Right lobe of liver (tissue), 6 donors: ENCODE results near the gene UTP4. TPM values are rescaled to one million over a fixed set of nuclear protein-coding genes. Genes with fewer than 3 reads are reported as not detected.
A peak's percentile ranks its signal among the peaks of the same experiment; 100 is the strongest.

Source experiments
- ATAC-seq, 4 donors: fragments of 200-7000 bp; cut with Tn5 transposase; one replicate each; pipeline ENCODE4 v1.9.1; 2020; ENCODE audit warnings: mild to moderate bottlenecking in 4 of 4, moderate library complexity in 4 of 4
- DNase-seq, 3 donors: peaks; one replicate each; pipeline ENCODE4 v3.0.0-alpha.2; 2020
- H3K27ac ChIP-seq, 3 donors: fragments of 200-600 bp; one replicate each; pipeline ENCODE4 v1.8.0; 2022
- H3K27me3 ChIP-seq, 2 donors: fragments of 200-600 bp; one replicate each; pipeline ENCODE4 v1.8.0; 2022
- H3K36me3 ChIP-seq, 4 donors: fragments of 200-600 bp; sonication (generic) in 1 of 4; one replicate each; pipeline versions ENCODE4 v1.5.1 to v1.8.0; 2017 to 2022; ENCODE audit warnings: control low read depth in 1 of 4
- H3K4me1 ChIP-seq, 4 donors: fragments of 200-600 bp; sonication (generic) in 1 of 4; one replicate each; pipeline versions ENCODE4 v1.5.1 to v1.8.0; 2017 to 2022; ENCODE audit warnings: control low read depth in 1 of 4
- H3K4me3 ChIP-seq, 3 donors: fragments of 200-600 bp; one replicate each; pipeline ENCODE4 v1.8.0; 2022
- H3K9me3 ChIP-seq, 4 donors: fragments of 200-600 bp; sonication (generic) in 1 of 4; one replicate each; pipeline versions ENCODE4 v1.5.1 to v1.8.0; 2017 to 2022; ENCODE audit warnings: control low read depth in 1 of 4
- POLR2A ChIP-seq: fragments of 450-650 bp; IDR thresholded peaks from one replicate; pipeline ENCODE4 v1.6.1; 2017; ENCODE audit warnings: antibody characterized with exemption, mild to moderate bottlenecking
- WGBS: methylation state at CpG from one replicate; pipeline ENCODE4 v1.1.6; 2018; ENCODE audit warnings: low coverage, low lambda C conversion rate; ENCODE audit not compliant: insufficient coverage; ENCODE audit errors: missing lambda C conversion rate; 5-methylcytosine and 5-hydroxymethylcytosine counted together
- intact Hi-C, 2 donors: fragments of 100-400 bp; cut with DNase I; formaldehyde crosslinking; loops; one replicate each; pipeline versions ENCODE4 v1.11.2 to v1.14.1; 2022
- total RNA-seq, 6 experiments: library from RNA; depleted of rRNA in 2 of 6; stranded (reverse); fragments of >200 nt in 2 of 6; fragmentation: NEBNext Ultra II Directional in 3 of 6; extraction: Animal tissue kit (Norgen Biotek cat#: 25700) in 3 of 6; gene quantifications; one replicate each; pipeline versions ENCODE4 v1.1.0 to v1.2.4, GENCODE V29; 2016 to 2023
- TF ChIP-seq, protein P1 (sequence below), 4 donors: fragments of 200-600 bp in 3 of 4; fragments of 450-650 bp in 1 of 4; IDR thresholded peaks; one replicate each; pipeline versions ENCODE4 v1.5.1 to v1.8.0; 2016 to 2022; ENCODE audit warnings: antibody characterized with exemption in 4 of 4, mild to moderate bottlenecking in 2 of 4
- donor health status: DM: no; HTN: yes; CAD: no.
- donor health status: DM: no; HTN: no; CAD: no.
- donor health status: DM: no; HTN: no; CAD: no.
- donor health status: DM: no; HTN: yes; CAD: no.
- donor health status: DM: no; HTN: yes; CAD: no.

The UTP4 gene
- total RNA-seq, 6 experiments from 2014 or later: 13.9 to 22.2 (median 19.6) TPM

DNA sequence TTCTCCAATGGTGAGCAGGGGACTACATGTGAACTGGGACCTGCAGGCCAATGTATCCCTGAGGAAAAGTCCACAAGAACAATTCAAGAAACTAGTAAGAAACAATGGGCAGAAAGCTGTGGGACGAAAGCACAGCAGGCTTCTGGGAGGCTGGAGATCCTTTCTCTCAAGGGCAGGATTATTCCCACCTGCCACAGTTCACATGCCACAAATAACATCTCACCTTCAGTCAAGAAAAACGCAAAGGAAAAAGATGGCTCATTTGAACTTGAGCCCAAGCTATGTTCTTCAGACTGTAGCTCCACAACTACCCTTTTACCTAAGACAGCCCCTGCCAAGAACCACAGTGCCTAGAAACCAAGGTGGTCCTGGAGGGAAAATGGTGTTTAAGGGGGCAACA lies 14.0 kb upstream of the UTP4 start:
- H3K36me3 ChIP-seq: peaks cover 0 to 9% (median 5%) of the 10 kb centered on the region in 4 donors
- peaks cover 0 to 22% (median 12%) of the 10 kb centered on the region in 4 donors for H3K4me1 ChIP-seq
- 78% methylated on average over 1 of the region's 2 CpGs for WGBS
- peak overlapping the region in 2 of 3 donors; percentile 2 to 49 for H3K27ac ChIP-seq
- DNase-seq (no peak), ATAC-seq (no peak)
- TF ChIP-seq, protein P1, sequence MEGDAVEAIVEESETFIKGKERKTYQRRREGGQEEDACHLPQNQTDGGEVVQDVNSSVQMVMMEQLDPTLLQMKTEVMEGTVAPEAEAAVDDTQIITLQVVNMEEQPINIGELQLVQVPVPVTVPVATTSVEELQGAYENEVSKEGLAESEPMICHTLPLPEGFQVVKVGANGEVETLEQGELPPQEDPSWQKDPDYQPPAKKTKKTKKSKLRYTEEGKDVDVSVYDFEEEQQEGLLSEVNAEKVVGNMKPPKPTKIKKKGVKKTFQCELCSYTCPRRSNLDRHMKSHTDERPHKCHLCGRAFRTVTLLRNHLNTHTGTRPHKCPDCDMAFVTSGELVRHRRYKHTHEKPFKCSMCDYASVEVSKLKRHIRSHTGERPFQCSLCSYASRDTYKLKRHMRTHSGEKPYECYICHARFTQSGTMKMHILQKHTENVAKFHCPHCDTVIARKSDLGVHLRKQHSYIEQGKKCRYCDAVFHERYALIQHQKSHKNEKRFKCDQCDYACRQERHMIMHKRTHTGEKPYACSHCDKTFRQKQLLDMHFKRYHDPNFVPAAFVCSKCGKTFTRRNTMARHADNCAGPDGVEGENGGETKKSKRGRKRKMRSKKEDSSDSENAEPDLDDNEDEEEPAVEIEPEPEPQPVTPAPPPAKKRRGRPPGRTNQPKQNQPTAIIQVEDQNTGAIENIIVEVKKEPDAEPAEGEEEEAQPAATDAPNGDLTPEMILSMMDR (IDR thresholded peaks at IDR 0.05): no peak
- no peak for TF ChIP-seq POLR2A
- intact Hi-C loops: loop anchor here in 1 of 2 donors (10.0 kb wide), 1 partner anchor 274 kb away; the partner anchor contains the start of gene TANGO6
- no peaks in the 10 kb centered on the region for H3K27me3 ChIP-seq
- no peaks in the 10 kb centered on the region for H3K9me3 ChIP-seq
- no peak overlapping the region for H3K4me3 ChIP-seq

DNA sequence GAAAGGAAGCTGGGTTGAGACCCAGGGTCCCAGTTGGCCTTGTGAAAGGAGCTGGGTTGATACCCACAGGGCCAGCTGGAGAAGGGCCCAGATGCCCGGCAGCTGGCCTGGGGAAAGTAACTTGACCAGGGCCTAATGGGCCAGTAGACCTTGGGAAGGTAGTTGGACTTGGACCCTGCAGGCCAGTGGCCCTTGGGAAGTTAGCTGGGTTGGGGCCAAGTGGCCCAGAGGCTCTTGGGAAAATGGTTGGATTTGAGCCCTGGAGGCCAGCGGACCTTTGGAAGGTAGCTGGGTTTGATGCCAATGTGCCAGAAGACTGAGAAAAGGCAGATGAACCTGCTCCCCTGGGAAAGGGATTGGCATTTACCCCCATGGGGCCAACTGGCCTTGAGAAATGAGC lies 13.5 kb upstream of the UTP4 start:
- H3K36me3 ChIP-seq: peaks cover 0 to 9% (median 5%) of the 10 kb centered on the region in 4 donors
- WGBS: 0% methylated on average over 1 of the region's 2 CpGs

DNA sequence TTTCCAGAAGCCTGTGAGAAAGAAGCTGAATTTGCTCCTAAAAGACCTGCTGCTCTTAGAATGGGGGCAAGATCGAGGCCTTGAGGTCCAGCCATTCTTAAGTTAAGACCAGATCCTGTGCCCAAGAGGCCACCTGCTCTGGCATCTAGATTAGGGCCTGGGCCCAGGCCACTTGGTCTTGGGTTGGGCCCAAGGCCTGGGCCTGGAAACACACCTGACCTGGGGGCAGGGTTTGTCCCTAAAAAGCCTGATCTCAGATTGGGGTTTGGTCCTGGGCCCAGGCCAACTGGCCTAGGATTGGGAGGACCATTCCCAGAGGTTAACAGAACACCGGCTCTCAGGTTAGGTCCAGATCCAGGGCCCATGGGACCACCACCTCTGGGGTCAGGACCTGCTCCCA lies 12.9 kb upstream of the UTP4 start:
- Histone ChIP-seq H3K4me1 (peaks cover 0 to 30% (median 12%) of the 10 kb centered on the region in 4 donors), H3K27ac (peak overlapping the region in 2 of 3 donors; percentile 6 to 68), H3K36me3 (peaks cover 0 to 9% (median 5%) of the 10 kb centered on the region in 4 donors), H3K4me3 (no peak overlapping the region), H3K9me3 (no peaks in the 10 kb centered on the region), H3K27me3 (no peaks in the 10 kb centered on the region)
- no CpG with 5 or more reads among the region's 2 CpGs for WGBS
- ATAC-seq: peak in 3 of 4 donors; percentile 10 to 66 (median 23)
- DNase-seq: peak in 2 of 3 donors; percentile 62 to 69
- TF ChIP-seq, protein P1 (IDR thresholded peaks at IDR 0.05): no peak
- no peak for TF ChIP-seq POLR2A
- intact Hi-C loops: loop anchor here in 1 of 2 donors (10.0 kb wide), 1 partner anchor 275 kb away; the partner anchor contains the start of gene TANGO6

More for the DNA sequence above, 13.5 kb upstream of the UTP4 start:
- H3K27me3 ChIP-seq: no peaks in the 10 kb centered on the region
- DNase-seq: peak; percentile 76 to 91 (median 88)
- no peak overlapping the region for H3K4me3 ChIP-seq
- peak; percentile 93 to 95 (median 94) for ATAC-seq
- H3K4me1 ChIP-seq: peaks cover 0 to 28% (median 12%) of the 10 kb centered on the region in 4 donors
- intact Hi-C loops: loop anchor here in 1 of 2 donors (10.0 kb wide), 1 partner anchor 274 kb away; the partner anchor contains the start of gene TANGO6
- TF ChIP-seq, protein P1 (IDR thresholded peaks at IDR 0.05): no peak
- TF ChIP-seq POLR2A: no peak
- peak overlapping the region in 2 of 3 donors; percentile 2 to 68 for H3K27ac ChIP-seq
- no peaks in the 10 kb centered on the region for H3K9me3 ChIP-seq

DNA sequence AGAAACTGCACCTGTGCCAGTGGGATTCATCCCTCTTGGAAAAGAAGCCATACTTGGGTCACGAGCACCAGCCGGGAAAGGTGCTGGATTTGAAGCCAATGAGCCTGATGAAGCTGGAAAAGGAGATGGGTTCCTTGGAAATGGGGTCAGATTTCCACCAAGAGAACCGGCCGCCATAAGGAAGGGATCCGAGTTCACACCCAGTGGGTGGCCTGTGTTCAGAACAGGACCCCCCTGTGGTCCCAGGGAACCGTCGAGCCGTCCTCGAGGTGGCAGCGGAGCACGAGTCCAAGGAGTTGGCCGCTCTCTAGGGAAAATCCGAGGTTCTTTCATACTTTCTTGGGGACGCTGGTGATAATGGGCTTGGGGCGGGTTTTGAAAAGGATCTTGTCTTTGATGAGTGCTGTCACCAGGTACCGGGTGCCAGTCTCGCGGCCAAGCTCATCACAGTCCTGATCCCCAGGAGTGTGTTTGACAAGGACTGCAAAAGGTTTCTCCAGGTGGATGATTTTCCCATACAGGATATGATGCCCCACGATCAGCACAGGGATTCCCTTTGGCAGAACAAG lies 12.3 kb upstream of the UTP4 start:
- Histone ChIP-seq H3K36me3 (peaks cover 0 to 9% (median 5%) of the 10 kb centered on the region in 4 donors), H3K9me3 (no peaks in the 10 kb centered on the region), H3K27me3 (no peaks in the 10 kb centered on the region), H3K4me3 (no peak overlapping the region), H3K27ac (peak overlapping the region in 1 of 3 donors; percentile 68), H3K4me1 (peaks cover 0 to 30% (median 12%) of the 10 kb centered on the region in 4 donors)
- WGBS: 91% methylated on average over 4 of the region's 19 CpGs
- peak in 1 of 3 donors; percentile 38 for DNase-seq
- no peak for ATAC-seq
- TF ChIP-seq, protein P1 (IDR thresholded peaks at IDR 0.05): no peak
- no peak for TF ChIP-seq POLR2A
- intact Hi-C loops: loop anchor here in 1 of 2 donors (5.0 kb wide), 1 partner anchor 218 kb away; no protein-coding TSS in a partner anchor
